Glomerular visceral epithelial cell (primary cell): ENCODE results near the gene CCDC106.

Experiments
- DNase-seq: peaks from one replicate; pipeline ENCODE4 v3.0.0-alpha.2; 2016; ENCODE audit errors: extremely low spot score

CCDC106 gene

DNA sequence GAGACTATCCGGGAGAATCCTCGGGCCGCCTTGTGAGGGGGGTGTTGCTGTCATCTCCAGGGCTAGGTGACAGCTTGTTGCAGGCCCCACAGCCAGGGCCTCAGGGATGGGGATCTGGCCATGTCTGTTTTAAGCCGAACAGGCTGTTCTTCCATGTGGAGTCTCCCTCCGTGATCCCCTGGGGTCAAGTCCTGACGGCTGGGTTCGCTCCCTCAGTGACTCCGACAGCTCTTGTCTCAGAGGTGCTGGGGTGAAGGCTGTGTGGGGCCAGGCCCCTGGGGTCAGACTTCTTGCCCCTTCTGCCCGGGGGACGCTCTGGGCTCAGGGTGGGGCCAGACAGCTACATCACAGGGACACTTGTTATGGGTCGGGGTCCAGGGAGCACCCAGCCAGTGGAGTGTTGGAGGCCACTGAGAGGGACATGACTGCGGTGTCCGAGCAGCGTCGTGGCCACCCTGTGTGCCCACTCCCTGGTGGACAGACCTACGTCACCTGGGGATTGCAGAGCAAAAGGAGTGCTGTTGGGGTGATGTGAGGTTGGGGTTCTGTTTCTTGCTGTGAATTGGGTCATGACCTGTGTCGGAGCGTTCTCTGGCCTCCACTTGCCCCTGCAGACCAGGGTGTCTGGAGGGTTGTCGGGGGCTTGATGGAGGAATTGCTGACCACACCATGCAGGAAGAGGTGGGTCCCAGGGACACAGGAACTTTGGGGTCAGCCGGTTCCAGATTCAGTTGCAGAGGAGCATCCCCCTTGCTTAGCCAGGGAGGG, 48.5 kb downstream of the CCDC106 start:
- DNase-seq: no peak

DNA sequence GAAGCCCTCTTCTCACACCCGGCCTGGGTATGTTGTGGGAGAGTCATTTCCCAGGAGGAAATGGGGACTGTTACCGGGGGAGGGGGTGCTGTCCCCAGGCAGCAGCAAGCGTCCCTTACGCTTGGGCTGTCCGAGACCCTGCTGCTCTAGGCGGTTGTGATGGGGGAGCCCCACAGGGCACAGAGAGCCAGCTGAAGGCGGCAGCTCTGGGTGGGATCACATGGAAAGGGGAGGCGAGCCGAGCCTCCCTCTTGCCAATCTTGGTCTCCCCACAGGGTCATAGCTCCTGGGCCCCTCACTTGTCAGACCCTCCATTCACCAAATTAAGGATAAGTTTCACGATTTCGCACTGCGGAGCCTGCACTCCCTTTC, 49.0 kb downstream of the CCDC106 start:
- DNase-seq: no peak

DNA sequence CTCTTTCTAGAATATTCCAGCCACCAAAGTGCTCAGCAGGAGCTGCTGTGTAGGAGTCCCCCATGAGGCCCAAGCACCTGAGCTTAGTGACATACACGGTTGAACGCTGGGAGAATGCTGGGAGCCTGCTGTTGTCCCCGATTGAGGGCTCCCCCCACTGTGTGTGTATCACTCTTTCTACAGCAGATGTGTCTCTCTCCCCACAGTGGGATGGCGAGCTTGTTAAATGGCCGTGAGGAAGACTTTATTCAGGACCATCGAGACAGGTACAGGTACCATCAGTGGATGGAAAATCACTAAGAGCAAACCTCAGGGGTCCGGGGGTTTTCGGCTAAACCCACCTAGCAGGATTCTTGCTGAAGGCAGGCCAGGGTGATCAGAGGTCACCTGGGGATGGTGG, 49.7 kb downstream of the CCDC106 start:
- DNase-seq: no peak

DNA sequence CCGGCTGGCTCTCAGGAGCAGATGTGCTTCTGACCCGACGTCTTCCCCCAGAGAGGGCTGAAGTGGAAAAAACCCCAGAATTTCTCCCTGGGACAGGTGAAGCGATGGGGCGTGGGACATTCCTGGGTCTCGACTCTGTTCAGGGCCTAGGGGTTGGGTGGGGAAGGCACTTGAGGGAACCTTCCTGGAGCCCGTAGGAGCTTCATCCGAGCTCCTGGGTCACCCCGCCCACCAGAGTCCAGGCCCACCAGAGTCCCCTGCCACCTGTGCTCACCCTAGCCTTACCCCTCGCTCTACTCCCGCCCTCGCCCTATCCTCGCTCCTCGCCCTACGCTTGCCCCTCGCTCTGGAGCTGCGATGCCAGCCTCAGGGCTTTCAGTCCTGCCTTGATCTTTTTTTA, 50.2 kb downstream of the CCDC106 start:
- DNase-seq: no peak

DNA sequence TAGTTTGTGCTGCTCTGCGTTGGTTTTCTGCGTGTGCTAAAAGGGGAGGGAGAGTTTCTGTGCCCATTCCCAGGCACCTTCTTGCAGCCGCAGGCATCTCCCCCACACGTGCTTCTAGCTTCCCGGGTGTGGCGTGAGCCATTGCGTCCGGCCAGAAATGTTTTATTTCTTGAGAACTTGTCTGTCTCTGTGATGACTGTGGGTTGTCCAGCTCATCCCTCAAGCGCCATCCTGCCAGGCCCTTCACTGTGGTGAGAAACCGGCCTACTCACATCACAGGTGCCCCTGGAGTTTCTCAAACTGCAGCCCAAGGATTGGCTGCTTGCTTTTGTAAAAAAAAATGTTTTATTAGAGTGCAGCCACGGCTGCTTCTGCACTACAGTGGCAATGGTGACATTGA, 51.2 kb downstream of the CCDC106 start:
- no peak for DNase-seq

DNA sequence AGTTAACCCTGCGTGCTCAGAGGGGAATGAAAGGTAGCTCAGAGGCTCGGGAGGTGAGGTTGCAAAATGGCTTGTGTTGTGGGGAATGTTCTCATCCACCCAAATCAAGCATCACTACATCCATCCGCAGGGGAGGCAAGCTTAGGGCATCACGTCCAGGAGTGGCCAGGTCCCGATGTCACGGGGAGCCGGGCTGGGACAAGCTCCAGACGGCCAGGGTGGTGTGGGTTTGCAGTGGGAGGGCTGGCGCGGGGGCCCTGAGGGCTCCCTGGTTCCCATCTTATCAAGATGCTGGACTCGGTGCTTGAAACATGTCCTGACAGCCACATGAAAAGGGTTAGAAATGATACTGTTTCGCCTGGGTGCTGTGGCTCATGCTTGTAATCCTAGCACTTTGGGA, 52.8 kb downstream of the CCDC106 start:
- no peak for DNase-seq

DNA sequence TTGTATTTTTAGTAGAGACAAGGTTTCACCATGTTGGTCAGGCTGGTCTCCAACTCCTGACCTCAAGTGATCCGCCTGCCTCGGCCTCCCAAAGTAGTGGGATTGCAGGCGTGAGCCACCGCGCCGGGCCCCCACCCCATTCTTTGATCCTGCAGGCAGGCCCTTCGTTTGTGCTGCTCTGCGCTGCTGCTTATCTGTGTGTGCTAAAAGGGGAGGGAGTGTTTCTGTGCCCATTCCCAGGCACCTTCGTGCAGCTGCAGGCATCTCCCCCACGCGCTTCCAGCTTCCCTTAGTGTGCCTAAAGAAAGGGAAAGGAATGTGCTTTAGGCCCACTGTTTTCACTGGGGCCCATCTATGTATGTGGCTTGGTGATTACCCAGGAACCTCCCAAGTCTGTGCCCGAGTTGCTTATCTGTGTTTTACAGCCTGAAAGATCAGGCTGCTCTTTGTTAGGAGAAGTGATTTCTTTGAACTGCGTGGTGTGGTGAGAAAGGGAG, 54.2 kb downstream of the CCDC106 start:
- no peak for DNase-seq
